Right lobe of liver (tissue), 4 donors: Measurements from ENCODE around the gene CHST11.

Experiments used
- CTCF ChIP-seq, 4 donors: fragments of 200-600 bp in 3 of 4; fragments of 450-650 bp in 1 of 4; IDR thresholded peaks; one replicate each; pipeline versions ENCODE4 v1.5.1 to v1.8.0; 2016 to 2022; ENCODE audit warnings: antibody characterized with exemption in 4 of 4, mild to moderate bottlenecking in 2 of 4
- POLR2A ChIP-seq: fragments of 450-650 bp; IDR thresholded peaks from one replicate; pipeline ENCODE4 v1.6.1; 2017; ENCODE audit warnings: antibody characterized with exemption, mild to moderate bottlenecking
- donor health status: DM: no; HTN: no; CAD: no.
- donor health status: DM: no; HTN: no; CAD: no.
- donor health status: DM: no; HTN: yes; CAD: no.

- TF ChIP-seq CTCF (IDR thresholded peaks at IDR 0.05): no peak
- TF ChIP-seq POLR2A: no peak
Measured at GRCh38 chr12:104672501-104673265, 215.9 kb downstream of the CHST11 start.
